A549 (cell line): Measurements from ENCODE around the gene SDC4.

Experiments used
- CEBPB ChIP-seq, 2 experiments: fragments of >200 bp in 1 of 2; sonication (Bioruptor Twin) in 1 of 2; formaldehyde crosslinking in 1 of 2; IDR thresholded peaks; 2 replicates each; pipeline ENCODE4 v1.6.1; 2012 to 2016
- RNF2 ChIP-seq: fragments of 200-600 bp; sonication (generic); IDR thresholded peaks from 2 replicates; pipeline ENCODE4 v1.6.1; 2016; ENCODE audit warnings: low read depth, mild to moderate bottlenecking, antibody characterized with exemption, moderate library complexity, borderline replicate concordance
- TF ChIP-seq, protein P1 (sequence below): fragments of 150-350 bp; IDR thresholded peaks from 2 replicates; pipeline ENCODE4 v1.6.1; 2014; ENCODE audit warnings: low read depth, mild to moderate bottlenecking, low read length
- TF ChIP-seq, protein P2 (sequence below): fragments of >200 bp; sonication (Bioruptor Twin); formaldehyde crosslinking; IDR thresholded peaks from 3 replicates; pipeline ENCODE4 v1.5.1; 2016

DNA sequence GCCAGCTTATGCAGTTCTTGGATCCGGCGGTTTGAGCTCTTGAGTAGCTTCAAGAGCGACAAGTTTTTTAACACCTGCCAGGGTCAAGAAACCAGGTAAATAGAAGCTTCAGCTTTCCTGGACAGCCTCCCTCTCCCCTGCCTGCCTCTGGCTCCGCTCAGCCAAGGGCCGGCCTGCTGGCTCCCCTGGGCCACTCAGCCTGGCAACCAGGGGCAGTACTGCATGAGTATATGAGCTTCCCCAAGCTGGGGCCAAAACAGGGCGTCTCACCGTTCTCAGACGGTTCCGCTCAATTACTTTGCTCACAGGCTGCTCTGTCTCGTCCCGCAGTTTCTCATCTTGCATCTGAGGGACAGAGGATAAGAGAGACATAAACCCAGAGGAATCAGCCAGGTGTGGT lies 29.0 kb upstream of the SDC4 start:
- no peak for TF ChIP-seq RNF2
- TF ChIP-seq, protein P1, sequence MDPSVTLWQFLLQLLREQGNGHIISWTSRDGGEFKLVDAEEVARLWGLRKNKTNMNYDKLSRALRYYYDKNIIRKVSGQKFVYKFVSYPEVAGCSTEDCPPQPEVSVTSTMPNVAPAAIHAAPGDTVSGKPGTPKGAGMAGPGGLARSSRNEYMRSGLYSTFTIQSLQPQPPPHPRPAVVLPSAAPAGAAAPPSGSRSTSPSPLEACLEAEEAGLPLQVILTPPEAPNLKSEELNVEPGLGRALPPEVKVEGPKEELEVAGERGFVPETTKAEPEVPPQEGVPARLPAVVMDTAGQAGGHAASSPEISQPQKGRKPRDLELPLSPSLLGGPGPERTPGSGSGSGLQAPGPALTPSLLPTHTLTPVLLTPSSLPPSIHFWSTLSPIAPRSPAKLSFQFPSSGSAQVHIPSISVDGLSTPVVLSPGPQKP = no peak
- TF ChIP-seq, protein P2, sequence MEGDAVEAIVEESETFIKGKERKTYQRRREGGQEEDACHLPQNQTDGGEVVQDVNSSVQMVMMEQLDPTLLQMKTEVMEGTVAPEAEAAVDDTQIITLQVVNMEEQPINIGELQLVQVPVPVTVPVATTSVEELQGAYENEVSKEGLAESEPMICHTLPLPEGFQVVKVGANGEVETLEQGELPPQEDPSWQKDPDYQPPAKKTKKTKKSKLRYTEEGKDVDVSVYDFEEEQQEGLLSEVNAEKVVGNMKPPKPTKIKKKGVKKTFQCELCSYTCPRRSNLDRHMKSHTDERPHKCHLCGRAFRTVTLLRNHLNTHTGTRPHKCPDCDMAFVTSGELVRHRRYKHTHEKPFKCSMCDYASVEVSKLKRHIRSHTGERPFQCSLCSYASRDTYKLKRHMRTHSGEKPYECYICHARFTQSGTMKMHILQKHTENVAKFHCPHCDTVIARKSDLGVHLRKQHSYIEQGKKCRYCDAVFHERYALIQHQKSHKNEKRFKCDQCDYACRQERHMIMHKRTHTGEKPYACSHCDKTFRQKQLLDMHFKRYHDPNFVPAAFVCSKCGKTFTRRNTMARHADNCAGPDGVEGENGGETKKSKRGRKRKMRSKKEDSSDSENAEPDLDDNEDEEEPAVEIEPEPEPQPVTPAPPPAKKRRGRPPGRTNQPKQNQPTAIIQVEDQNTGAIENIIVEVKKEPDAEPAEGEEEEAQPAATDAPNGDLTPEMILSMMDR = no peak
- TF ChIP-seq CEBPB (IDR thresholded peaks at IDR 0.05) = no peak
